ENCODE data around the gene CES3. TPM values are rescaled to one million over a fixed set of nuclear protein-coding genes. Genes with fewer than 3 reads are reported as not detected.

The CES3 gene
- total and polyA plus RNA-seq, 9 of the 15 experiments (the other 6 are each of a cell fraction or from before 2014, with no cell fraction given) = 0.06 to 2.2 (median 0.68) TPM

- in situ Hi-C loops (cut with MboI) (no loop called here), intact Hi-C loops (cut with micrococcal nuclease) (no loop called here)
- no peak for DNase-seq (ENCODE audit: extremely low read depth in 1 of 4, low spot score in 3 of 4)
- FAIRE-seq = no peak
- H3K79me2 ChIP-seq (ENCODE audit: control insufficient read depth, insufficient read depth, low read length) = peaks cover 7% of the 10 kb centered on the region; the same call in 2 of the 3 replicates
- H4K20me1 ChIP-seq (replicated peaks; ENCODE audit: control insufficient read depth, insufficient read depth, low read length) = no peaks in the 10 kb centered on the region
- ChIA-PET POLR2A (no interaction called here), CTCF (ENCODE audit: low intra/inter-chr PET ratio) (no interaction called here)
- no TSS peak for BruUV-seq (replicated peaks)
- peaks cover 13% of the 10 kb centered on the region in 2 experiments; a peak in 4 of 5 replicates for H3K4me1 ChIP-seq (replicated peaks in 1 of 2; ENCODE audit: control insufficient read depth in 2 of 2, insufficient read depth in 2 of 2, low read length in 2 of 2)
- H3K27me3 ChIP-seq (ENCODE audit: control insufficient read depth in 2 of 2, insufficient read depth in 2 of 2, low read length in 2 of 2) = no peaks in the 10 kb centered on the region
- H3K27ac ChIP-seq (ENCODE audit: extremely low read depth, low read depth, low read length) = no peak overlapping the region
- no peak overlapping the region for H2AFZ ChIP-seq (ENCODE audit: low read depth, low read length)
- H3K4me3 ChIP-seq = no peak overlapping the region
- no peak overlapping the region for H3K9ac ChIP-seq (ENCODE audit: insufficient read depth in 1 of 2, low read depth in 2 of 2, low read length in 2 of 2)
- WGBS (ENCODE audit: insufficient coverage, low coverage, missing lambda C conversion rate) = 50% methylated on average over 1 of the region's 1 CpG
- no peaks in the 10 kb centered on the region for H3K36me3 ChIP-seq (ENCODE audit: control insufficient read depth, insufficient read depth, low read length)
- TF ChIP-seq STAT5A (IDR thresholded peaks at IDR 0.05; ENCODE audit: borderline replicate concordance, low read length) (no peak), ZNF121 (CRISPR knock-in tag; conservative IDR thresholded peaks at IDR 0.05) (0 out of 2 replicates have a peak, but pooled peaks have one; percentile 36), ATF7 (IDR thresholded peaks at IDR 0.05) (no peak)
- no peak for ATAC-seq
- H3K9me1 ChIP-seq (ENCODE audit: control insufficient read depth, insufficient read depth, low read length) = no peaks in the 10 kb centered on the region
- H3K9me3 ChIP-seq (replicated peaks; ENCODE audit: control insufficient read depth, insufficient read depth, low read depth, low read length) = no peaks in the 10 kb centered on the region
- H3K4me2 ChIP-seq (ENCODE audit: insufficient read depth, low read length) = no peak overlapping the region
Observed at GRCh38 chr16:67023689-67024088, 62.6 kb downstream of the CES3 start.

Small RNA genes lying within 50 kb of the gene (small RNA-seq; reads per million reads assigned to genes)
- gene RN7SL543P = not detected

Other genes starting within 250 kb of the CES3 start
Only the 7 nearest of the 21 such genes appear.
- gene PDP2, start 80.8 kb upstream of the CES3 start, total RNA-seq (2014; rRNA removed) = 5.5 and 6.7 TPM in 2 replicates
- 7.2 and 8.3 TPM in 2 replicates for gene PDP2, start 80.8 kb upstream of the CES3 start, total RNA-seq (2014; rRNA removed; fragmentation: Illumina TruSeq; extraction: Trizol)
- 5.8 and 6.7 TPM in 2 replicates for gene PDP2, start 80.8 kb upstream of the CES3 start, total RNA-seq (2015; rRNA removed; fragmentation: Illumina TruSeq; extraction: Trizol)
- 17.7 and 18.5 TPM in 2 replicates for gene PDP2, start 80.8 kb upstream of the CES3 start, total RNA-seq (2021)
- gene PDP2, start 80.8 kb upstream of the CES3 start, polyA plus RNA-seq (2011; rRNA removed) = 24.3 and 28.6 TPM in 2 replicates
- 11.4 and 15.8 TPM in 2 replicates for gene PDP2, start 80.8 kb upstream of the CES3 start, polyA plus RNA-seq (2014; fragmentation: Illumina TruSeq; extraction: Trizol)
- gene PDP2, start 80.8 kb upstream of the CES3 start, polyA plus RNA-seq (2014; fragmentation: Nextera tagmentation; extraction: Ambion mirVana) = 1 to 10 TPM; 2.5 to 4.2 TPM
- 8.3 and 8.7 TPM in 2 replicates for gene PDP2, start 80.8 kb upstream of the CES3 start, polyA plus RNA-seq (2014; rRNA removed)
- gene CDH16, start 42.4 kb upstream of the CES3 start, total RNA-seq (2014; rRNA removed) = not detected in 2 replicates
- gene CDH16, start 42.4 kb upstream of the CES3 start, total RNA-seq (2014; rRNA removed; fragmentation: Illumina TruSeq; extraction: Trizol) = not detected in 2 replicates
- not detected in 2 replicates for gene CDH16, start 42.4 kb upstream of the CES3 start, total RNA-seq (2015; rRNA removed; fragmentation: Illumina TruSeq; extraction: Trizol)
- not detected in 2 replicates for gene CDH16, start 42.4 kb upstream of the CES3 start, total RNA-seq (2021)
- not detected in 2 replicates for gene CDH16, start 42.4 kb upstream of the CES3 start, polyA plus RNA-seq (2011; rRNA removed)
- not detected in 2 replicates for gene CDH16, start 42.4 kb upstream of the CES3 start, polyA plus RNA-seq (2014; fragmentation: Illumina TruSeq; extraction: Trizol)
- not detected for gene CDH16, start 42.4 kb upstream of the CES3 start, polyA plus RNA-seq (2014; fragmentation: Nextera tagmentation; extraction: Ambion mirVana)
- gene CDH16, start 42.4 kb upstream of the CES3 start, polyA plus RNA-seq (2014; rRNA removed) = not detected in 2 replicates
- gene RRAD, start 35.7 kb upstream of the CES3 start, total RNA-seq (2014; rRNA removed) = 0.09 and 0.12 TPM in 2 replicates
- not detected in 2 replicates for gene RRAD, start 35.7 kb upstream of the CES3 start, total RNA-seq (2014; rRNA removed; fragmentation: Illumina TruSeq; extraction: Trizol)
- not detected in 2 replicates for gene RRAD, start 35.7 kb upstream of the CES3 start, total RNA-seq (2015; rRNA removed; fragmentation: Illumina TruSeq; extraction: Trizol)
- gene RRAD, start 35.7 kb upstream of the CES3 start, total RNA-seq (2021) = 0.13 and 0.16 TPM in 2 replicates
- 0.05 and 0.20 TPM in 2 replicates for gene RRAD, start 35.7 kb upstream of the CES3 start, polyA plus RNA-seq (2011; rRNA removed)
- not detected in 2 replicates for gene RRAD, start 35.7 kb upstream of the CES3 start, polyA plus RNA-seq (2014; fragmentation: Illumina TruSeq; extraction: Trizol)
- gene RRAD, start 35.7 kb upstream of the CES3 start, polyA plus RNA-seq (2014; fragmentation: Nextera tagmentation; extraction: Ambion mirVana) = not detected
- gene RRAD, start 35.7 kb upstream of the CES3 start, polyA plus RNA-seq (2014; rRNA removed) = 0.12 TPM in 1 of 2 replicates, not detected in the other
- 147 and 189 TPM in 2 replicates for gene CIAO2B, start 26.9 kb upstream of the CES3 start, total RNA-seq (2014; rRNA removed)
- gene CIAO2B, start 26.9 kb upstream of the CES3 start, total RNA-seq (2014; rRNA removed; fragmentation: Illumina TruSeq; extraction: Trizol) = 57.6 and 86.8 TPM in 2 replicates
- 104 and 111 TPM in 2 replicates for gene CIAO2B, start 26.9 kb upstream of the CES3 start, total RNA-seq (2015; rRNA removed; fragmentation: Illumina TruSeq; extraction: Trizol)
- 99.4 and 104 TPM in 2 replicates for gene CIAO2B, start 26.9 kb upstream of the CES3 start, total RNA-seq (2021)
- gene CIAO2B, start 26.9 kb upstream of the CES3 start, polyA plus RNA-seq (2011; rRNA removed) = 146 and 161 TPM in 2 replicates
- 113 and 154 TPM in 2 replicates for gene CIAO2B, start 26.9 kb upstream of the CES3 start, polyA plus RNA-seq (2014; fragmentation: Illumina TruSeq; extraction: Trizol)
- gene CIAO2B, start 26.9 kb upstream of the CES3 start, polyA plus RNA-seq (2014; fragmentation: Nextera tagmentation; extraction: Ambion mirVana) = 100 to 1,000 TPM; 104 to 122 TPM
- 182 and 250 TPM in 2 replicates for gene CIAO2B, start 26.9 kb upstream of the CES3 start, polyA plus RNA-seq (2014; rRNA removed)
- 35.0 and 38.1 TPM in 2 replicates for gene CES2, start 25.8 kb upstream of the CES3 start, total RNA-seq (2014; rRNA removed)
- 15.2 and 16.8 TPM in 2 replicates for gene CES2, start 25.8 kb upstream of the CES3 start, total RNA-seq (2014; rRNA removed; fragmentation: Illumina TruSeq; extraction: Trizol)
- gene CES2, start 25.8 kb upstream of the CES3 start, total RNA-seq (2015; rRNA removed; fragmentation: Illumina TruSeq; extraction: Trizol) = 23.6 and 24.4 TPM in 2 replicates
- gene CES2, start 25.8 kb upstream of the CES3 start, total RNA-seq (2021) = 33.5 and 37.9 TPM in 2 replicates
- 14.0 and 14.1 TPM in 2 replicates for gene CES2, start 25.8 kb upstream of the CES3 start, polyA plus RNA-seq (2011; rRNA removed)
- gene CES2, start 25.8 kb upstream of the CES3 start, polyA plus RNA-seq (2014; fragmentation: Illumina TruSeq; extraction: Trizol) = 24.9 and 28.4 TPM in 2 replicates
- gene CES2, start 25.8 kb upstream of the CES3 start, polyA plus RNA-seq (2014; fragmentation: Nextera tagmentation; extraction: Ambion mirVana) = 1 to 10 TPM; 2.2 to 2.4 TPM
- gene CES2, start 25.8 kb upstream of the CES3 start, polyA plus RNA-seq (2014; rRNA removed) = 27.7 and 28.3 TPM in 2 replicates
- 0.09 TPM in 1 of 2 replicates, not detected in the other for gene CES4A, start 27.3 kb downstream of the CES3 start, total RNA-seq (2014; rRNA removed)
- gene CES4A, start 27.3 kb downstream of the CES3 start, total RNA-seq (2014; rRNA removed; fragmentation: Illumina TruSeq; extraction: Trizol) = not detected in 2 replicates
- not detected in 2 replicates for gene CES4A, start 27.3 kb downstream of the CES3 start, total RNA-seq (2015; rRNA removed; fragmentation: Illumina TruSeq; extraction: Trizol)
- gene CES4A, start 27.3 kb downstream of the CES3 start, total RNA-seq (2021) = 0.20 TPM in 1 of 2 replicates, not detected in the other
- 0.04 and 0.11 TPM in 2 replicates for gene CES4A, start 27.3 kb downstream of the CES3 start, polyA plus RNA-seq (2011; rRNA removed)
- not detected in 2 replicates for gene CES4A, start 27.3 kb downstream of the CES3 start, polyA plus RNA-seq (2014; fragmentation: Illumina TruSeq; extraction: Trizol)
- gene CES4A, start 27.3 kb downstream of the CES3 start, polyA plus RNA-seq (2014; fragmentation: Nextera tagmentation; extraction: Ambion mirVana) = under 1 TPM in 1 of 2 experiments, not detected in 1; 0.13 TPM
- gene CES4A, start 27.3 kb downstream of the CES3 start, polyA plus RNA-seq (2014; rRNA removed) = not detected in 2 replicates
- 96.0 and 112 TPM in 2 replicates for gene CBFB, start 67.9 kb downstream of the CES3 start, total RNA-seq (2014; rRNA removed)
- gene CBFB, start 67.9 kb downstream of the CES3 start, total RNA-seq (2014; rRNA removed; fragmentation: Illumina TruSeq; extraction: Trizol) = 66.5 and 77.2 TPM in 2 replicates
- 82.4 and 82.7 TPM in 2 replicates for gene CBFB, start 67.9 kb downstream of the CES3 start, total RNA-seq (2015; rRNA removed; fragmentation: Illumina TruSeq; extraction: Trizol)
- gene CBFB, start 67.9 kb downstream of the CES3 start, total RNA-seq (2021) = 78.4 and 79.1 TPM in 2 replicates
- gene CBFB, start 67.9 kb downstream of the CES3 start, polyA plus RNA-seq (2011; rRNA removed) = 39.5 and 51.6 TPM in 2 replicates
- gene CBFB, start 67.9 kb downstream of the CES3 start, polyA plus RNA-seq (2014; fragmentation: Illumina TruSeq; extraction: Trizol) = 63.9 and 69.6 TPM in 2 replicates
- 10 to 100 TPM; 22.0 to 40.7 TPM for gene CBFB, start 67.9 kb downstream of the CES3 start, polyA plus RNA-seq (2014; fragmentation: Nextera tagmentation; extraction: Ambion mirVana)
- gene CBFB, start 67.9 kb downstream of the CES3 start, polyA plus RNA-seq (2014; rRNA removed) = 43.2 and 63.6 TPM in 2 replicates

Measured in K562 (cell line).